Fibroblast of villous mesenchyme (primary cell): ENCODE measurements around the gene BARHL1. TPM values are rescaled to one million over a fixed set of nuclear protein-coding genes. Genes with fewer than 3 reads are reported as not detected.

Experiments used
- DNase-seq: peaks from one replicate; pipeline ENCODE4 v3.0.0-alpha.2; 2010; ENCODE audit warnings: low read depth
- H3K4me3 ChIP-seq: 2 replicates; pipeline ENCODE4 v1.5.1; 2011; ENCODE audit warnings: low read depth, mild to moderate bottlenecking, low read length
- total RNA-seq: library from RNA; depleted of rRNA; stranded (reverse); fragments of >200 nt; gene quantifications from 2 replicates; pipeline ENCODE4 v1.2.3, GENCODE V29; 2012
- TF ChIP-seq, protein P1 (sequence below): IDR thresholded peaks from 2 replicates; pipeline ENCODE4 v1.5.1; 2012; ENCODE audit warnings: low read depth, mild to moderate bottlenecking, low read length; ENCODE audit not compliant: insufficient read depth

The BARHL1 gene
- total RNA-seq, 1 donor: not detected

DNA sequence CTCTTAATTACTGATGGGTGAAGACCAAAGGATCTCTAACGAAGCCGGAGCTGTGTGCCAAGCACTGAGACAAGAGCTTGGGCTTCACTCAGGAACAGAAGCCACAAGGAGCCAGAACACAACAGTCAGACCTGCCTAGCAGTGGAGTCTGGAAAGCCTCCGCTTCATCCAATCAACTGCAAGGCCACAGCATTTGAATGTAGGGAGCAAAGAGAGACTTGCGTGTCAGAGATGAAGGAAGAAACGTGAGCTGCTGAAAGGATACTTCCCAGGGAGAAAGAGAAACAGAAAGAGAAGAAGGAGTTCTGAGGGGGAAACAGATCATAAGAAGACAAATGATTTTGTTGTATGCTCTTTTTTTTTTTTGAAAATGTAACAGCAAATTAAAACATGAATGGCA, 43.9 kb downstream of the BARHL1 start:
- H3K4me3 ChIP-seq: no peak overlapping the region
- TF ChIP-seq, protein P1, sequence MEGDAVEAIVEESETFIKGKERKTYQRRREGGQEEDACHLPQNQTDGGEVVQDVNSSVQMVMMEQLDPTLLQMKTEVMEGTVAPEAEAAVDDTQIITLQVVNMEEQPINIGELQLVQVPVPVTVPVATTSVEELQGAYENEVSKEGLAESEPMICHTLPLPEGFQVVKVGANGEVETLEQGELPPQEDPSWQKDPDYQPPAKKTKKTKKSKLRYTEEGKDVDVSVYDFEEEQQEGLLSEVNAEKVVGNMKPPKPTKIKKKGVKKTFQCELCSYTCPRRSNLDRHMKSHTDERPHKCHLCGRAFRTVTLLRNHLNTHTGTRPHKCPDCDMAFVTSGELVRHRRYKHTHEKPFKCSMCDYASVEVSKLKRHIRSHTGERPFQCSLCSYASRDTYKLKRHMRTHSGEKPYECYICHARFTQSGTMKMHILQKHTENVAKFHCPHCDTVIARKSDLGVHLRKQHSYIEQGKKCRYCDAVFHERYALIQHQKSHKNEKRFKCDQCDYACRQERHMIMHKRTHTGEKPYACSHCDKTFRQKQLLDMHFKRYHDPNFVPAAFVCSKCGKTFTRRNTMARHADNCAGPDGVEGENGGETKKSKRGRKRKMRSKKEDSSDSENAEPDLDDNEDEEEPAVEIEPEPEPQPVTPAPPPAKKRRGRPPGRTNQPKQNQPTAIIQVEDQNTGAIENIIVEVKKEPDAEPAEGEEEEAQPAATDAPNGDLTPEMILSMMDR: no peak
- DNase-seq: no peak

DNA sequence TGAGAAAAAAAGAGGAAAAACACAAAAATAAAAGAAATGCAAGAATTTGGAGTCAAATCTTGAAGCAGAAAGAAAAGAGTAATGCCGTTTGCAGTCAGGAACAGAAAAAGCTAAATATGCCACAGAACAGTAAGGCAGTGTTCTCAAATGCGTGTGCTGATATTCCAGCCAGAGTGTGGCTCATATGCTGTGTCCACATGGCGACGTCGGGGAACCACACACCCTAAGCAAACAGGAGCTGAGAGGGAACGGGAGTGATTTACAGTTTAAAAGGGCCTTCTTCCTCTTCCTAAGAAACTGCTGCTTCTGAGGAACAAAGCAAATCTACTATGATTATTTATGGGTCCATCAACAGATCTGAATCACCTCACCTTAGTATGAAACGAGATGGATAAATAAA, 44.7 kb downstream of the BARHL1 start:
- no peak for DNase-seq
- TF ChIP-seq, protein P1: no peak
- H3K4me3 ChIP-seq: no peak overlapping the region

DNA sequence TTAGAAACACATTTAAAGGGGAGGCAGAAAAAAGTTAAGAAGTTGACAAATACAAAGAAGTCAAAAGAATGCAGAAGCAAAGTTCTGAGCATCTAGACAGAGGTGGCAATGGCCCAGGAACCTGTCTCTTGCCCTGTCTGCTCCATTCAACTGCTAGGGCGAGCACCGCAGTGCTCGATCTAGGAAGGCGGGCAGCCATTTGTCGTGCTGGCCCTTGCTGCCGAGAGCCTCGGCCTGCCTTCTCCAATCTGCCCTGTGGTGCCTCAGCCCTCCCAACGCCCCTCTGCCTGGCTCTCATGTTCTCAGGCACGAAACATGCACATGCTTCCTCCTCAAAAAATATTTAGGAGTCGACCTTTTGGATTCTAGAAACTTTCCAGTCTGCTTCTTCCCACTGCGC, 45.2 kb downstream of the BARHL1 start:
- DNase-seq: no peak
- no peak overlapping the region for H3K4me3 ChIP-seq
- TF ChIP-seq, protein P1: no peak

DNA sequence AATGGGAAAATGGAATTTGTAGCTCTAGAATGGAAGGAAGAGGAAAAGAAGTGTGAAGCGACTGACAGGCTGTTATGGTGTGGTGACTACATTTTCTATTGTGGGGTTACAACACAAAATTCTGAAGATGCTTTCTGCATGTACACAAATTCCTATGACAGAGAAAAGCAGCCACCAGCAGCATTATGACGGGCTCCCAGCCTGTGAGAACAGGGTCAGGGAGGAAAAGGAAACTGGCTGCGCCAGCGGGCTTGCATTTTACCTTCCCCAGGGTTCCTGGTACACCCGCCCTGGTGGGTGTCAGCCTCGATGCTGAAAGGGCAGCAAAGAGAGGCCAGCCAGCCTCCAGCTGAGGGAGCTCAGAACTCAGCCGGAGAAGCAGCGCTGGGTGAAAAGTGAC, 46.3 kb downstream of the BARHL1 start:
- no peak for DNase-seq
- TF ChIP-seq, protein P1: no peak
- H3K4me3 ChIP-seq: no peak overlapping the region

DNA sequence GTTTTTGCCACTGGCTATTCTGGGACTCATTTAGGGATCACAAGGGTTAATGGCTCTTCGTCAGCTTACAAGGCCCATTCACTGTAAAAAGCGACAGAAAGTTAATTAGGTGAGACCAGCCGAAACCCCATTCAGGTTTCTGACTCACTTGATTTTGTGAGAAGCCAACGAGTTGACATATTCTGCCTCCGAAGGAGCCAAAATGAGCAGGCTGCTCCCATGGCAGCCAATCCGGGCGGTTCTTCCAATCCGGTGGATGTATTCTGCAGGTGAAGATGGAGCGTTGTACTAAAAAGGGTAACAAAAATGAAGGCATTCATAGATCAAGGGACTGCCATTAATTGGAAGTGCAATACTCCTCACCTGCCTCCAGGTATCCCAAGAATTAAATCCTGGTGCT, 47.7 kb downstream of the BARHL1 start:
- no peak for DNase-seq
- no peak overlapping the region for H3K4me3 ChIP-seq
- TF ChIP-seq, protein P1: no peak

DNA sequence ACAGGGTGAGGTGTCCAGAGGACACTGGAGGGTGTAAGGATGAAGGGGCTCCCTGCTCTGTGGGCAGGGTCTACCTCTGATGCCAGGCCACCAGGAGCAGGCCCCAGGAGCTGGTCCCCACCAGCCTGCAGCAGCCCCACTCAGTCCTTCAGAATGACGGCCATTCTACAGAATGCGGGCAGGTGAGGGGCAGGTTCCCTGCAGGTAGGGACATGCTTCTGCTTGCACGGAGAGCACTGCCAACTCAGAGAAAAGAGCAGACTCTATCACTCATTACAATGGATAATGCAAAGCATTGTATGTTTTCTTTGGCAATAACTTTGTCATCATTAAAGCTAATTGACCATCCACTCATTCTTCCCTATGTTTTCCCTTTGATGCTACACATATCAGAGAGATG, 48.4 kb downstream of the BARHL1 start:
- TF ChIP-seq, protein P1: no peak

DNA sequence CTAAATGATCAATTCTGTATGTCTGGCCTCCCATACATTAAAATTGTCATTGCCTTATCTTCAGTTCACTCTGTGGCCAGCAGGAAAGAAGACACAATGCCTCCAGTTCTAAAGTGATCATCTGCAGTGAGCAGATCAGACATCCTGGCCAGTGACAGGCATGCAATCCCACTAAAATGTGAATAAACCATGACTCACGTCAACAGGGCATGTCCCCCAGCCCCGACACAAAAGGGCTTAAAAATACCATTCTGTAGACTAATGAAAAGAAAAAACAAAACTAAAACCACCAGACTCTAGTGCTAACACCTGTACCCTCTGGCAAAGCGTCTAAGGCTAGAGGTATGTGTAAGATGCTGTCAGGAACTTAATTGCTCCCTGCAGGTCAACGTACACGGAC, 48.9 kb downstream of the BARHL1 start:
- TF ChIP-seq, protein P1: no peak
- DNase-seq: peak; percentile 31

More for the DNA sequence above, 48.4 kb downstream of the BARHL1 start:
- no peak for DNase-seq
- H3K4me3 ChIP-seq: no peak overlapping the region

More for the DNA sequence above, 48.9 kb downstream of the BARHL1 start:
- H3K4me3 ChIP-seq: no peak overlapping the region
